GF-D8 (cell line): ENCODE results near the gene DNAJC28.
"Not testable (repeated sequence)": the region's sequence is repeated elsewhere in the genome, so short reads cannot be mapped to it uniquely, and the experiment has no call there.

Experiments
- DNase-seq: peaks from one replicate; lab custom pipeline; 2025; lab: John Stamatoyannopoulos, UW

Gene DNAJC28, protein sequence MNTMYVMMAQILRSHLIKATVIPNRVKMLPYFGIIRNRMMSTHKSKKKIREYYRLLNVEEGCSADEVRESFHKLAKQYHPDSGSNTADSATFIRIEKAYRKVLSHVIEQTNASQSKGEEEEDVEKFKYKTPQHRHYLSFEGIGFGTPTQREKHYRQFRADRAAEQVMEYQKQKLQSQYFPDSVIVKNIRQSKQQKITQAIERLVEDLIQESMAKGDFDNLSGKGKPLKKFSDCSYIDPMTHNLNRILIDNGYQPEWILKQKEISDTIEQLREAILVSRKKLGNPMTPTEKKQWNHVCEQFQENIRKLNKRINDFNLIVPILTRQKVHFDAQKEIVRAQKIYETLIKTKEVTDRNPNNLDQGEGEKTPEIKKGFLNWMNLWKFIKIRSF

DNA sequence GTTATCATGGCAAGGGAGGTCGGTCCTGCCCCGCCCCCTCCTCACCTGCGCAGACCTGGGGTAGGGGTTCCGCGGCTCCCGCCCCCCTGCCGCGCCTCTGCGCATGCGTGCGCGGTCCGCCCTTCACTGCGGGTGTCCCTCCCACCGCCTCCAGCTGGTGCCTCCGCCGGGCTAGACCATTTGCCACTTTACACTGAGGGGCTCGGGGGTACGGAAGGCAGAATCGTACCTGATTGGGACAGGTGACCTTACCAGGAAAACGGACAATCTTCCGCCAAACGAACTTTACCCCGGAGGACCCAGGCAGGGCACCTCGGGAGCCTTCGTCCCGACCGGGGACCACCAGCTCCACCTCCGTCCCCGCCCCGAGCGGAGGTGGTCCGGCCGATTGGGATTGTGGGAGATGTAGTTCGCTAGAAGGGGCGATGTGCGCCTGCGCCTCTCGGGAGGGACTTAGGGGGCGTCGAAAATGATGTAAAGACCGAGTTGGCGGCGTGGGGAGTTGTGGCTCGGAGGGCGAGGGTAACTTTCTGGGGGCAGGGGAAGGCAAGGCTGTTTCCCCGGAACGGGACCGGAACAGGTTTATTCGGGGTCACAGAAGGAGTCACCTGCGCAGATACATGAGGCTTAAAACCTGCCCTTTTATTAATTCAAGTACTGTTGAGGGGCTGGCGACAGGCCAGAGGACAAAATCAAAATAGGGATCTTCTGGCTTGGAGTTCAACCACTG is at the start of gene DNAJC28:
Gene DNAJC28 (minus strand): TSS at position 344 of the 730 bp plus-strand sequence. CDS start 2,323 bp downstream, outside the sequence.
- DNase-seq, result peak; percentile 81

DNA sequence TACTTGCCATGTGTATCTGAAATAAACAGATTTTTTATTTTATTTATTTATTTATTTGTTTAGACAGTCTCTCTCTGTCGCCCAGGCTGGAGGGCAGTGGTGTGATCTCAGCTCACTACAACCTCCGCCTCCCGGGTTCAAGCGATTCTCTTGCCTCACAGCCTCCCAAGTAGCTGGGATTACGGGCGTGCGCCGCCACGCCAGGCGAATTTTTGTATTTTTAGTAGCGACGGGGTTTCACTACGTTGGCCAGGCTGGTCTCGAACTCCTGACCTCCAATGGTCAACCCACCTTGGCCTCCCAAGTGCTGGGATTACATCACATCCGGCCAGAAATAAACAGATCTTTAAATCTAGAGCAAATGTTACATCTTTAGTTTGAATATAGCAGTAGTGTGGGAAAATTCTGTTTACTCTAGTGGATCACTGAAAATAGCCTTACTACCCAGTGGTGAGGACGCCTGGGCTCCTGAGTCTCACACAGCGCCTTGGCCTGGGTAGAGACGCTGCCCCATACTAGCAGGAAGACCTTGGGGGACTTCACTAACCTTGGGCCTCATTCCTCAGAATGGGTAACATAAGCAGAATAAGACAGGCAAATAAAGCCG is 49.7 kb upstream of the DNAJC28 start:
- no peak for DNase-seq

DNA sequence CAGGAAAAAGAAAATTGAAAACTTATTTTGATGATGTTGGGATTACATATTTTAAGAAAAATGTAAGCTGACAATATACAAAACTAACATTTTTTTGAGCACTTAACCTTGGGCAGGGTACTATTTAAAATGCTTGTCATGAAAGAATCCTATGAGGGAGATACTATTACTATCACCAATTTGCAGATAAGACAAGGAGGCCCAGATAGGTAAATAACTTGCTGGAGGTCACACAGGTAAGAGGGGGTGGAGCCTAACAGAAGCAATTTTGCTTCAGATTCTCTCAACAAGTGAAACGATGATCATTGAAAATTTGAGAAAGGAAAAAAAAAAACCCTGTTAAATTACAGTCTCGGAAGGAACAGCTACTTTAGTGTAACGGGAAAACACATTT is 49.2 kb upstream of the DNAJC28 start:
- no peak for DNase-seq

DNA sequence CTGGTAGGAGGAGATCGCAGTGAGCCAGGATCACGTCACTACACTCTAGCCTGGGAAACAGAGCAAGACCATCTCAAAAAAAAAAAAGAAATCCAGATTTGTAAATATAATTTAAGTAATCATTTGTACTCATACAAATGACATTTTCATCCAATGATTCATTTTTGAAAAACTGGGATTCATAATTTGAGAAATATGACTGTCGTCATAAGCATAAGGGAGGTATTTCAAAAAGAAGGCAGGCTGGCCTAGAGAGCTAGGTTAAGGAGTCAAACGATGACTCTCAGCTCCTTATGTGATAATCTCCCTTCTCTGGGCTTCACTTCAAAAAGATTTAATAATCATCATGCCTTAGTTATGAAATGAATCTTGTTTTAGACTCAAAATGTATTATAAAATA is 48.1 kb upstream of the DNAJC28 start:
- DNase-seq, result no peak

DNA sequence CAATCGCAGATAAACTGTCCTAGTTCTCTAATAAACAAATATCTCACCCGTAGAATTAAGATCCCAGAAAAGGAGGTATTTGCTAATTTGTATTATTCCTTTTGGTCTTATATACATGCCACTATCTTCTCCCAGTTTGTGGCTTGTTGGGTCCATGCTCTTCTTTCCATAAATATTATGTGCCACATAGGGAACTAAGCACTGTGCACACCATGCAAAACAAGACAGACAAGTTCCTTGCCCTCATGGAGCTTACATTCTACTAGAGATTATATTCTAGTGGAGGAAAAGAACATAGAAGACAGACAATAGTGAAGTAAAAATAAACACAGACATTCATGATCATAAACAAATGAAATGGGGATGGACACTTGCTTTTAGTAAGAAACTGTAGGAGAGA is 45.7 kb upstream of the DNAJC28 start:
- no peak for DNase-seq

DNA sequence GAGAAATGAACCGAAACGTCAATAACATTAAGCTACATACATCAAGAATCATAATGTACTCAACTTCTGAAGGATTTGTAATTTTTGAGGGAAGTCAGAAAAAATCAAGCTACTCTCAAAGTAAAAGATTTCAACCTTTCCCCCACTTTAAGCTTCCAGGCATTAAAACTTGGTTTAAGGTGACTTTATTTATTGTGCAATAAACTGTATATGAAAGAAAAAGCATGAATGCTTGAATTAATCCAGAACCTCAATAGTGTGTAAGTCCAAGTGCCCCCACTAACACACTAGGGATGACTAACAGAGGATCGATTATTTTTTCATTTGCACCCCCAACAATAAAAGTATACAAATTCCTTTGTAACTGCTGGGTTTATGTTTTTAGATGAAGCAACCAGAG is 39.5 kb upstream of the DNAJC28 start:
- no peak for DNase-seq

DNA sequence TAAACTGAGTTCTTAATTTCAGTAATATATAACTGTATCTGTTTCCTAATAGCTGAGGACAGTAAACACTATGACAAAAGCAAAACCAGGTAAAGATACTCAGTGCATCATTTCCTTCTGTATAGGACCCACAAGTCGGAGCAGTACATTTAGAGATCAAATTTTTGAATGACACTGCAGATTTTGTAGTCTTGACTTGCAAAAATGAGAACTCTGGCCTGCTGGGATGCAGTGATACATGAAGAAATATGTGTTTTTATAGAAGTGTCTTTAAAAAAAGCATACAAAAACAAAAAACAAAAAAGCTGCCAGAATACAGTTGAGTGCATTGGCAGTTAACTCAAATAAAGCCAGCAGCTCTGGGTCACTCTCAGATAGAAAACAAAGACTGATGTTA is 31.4 kb upstream of the DNAJC28 start:
- DNase-seq, result no peak

DNA sequence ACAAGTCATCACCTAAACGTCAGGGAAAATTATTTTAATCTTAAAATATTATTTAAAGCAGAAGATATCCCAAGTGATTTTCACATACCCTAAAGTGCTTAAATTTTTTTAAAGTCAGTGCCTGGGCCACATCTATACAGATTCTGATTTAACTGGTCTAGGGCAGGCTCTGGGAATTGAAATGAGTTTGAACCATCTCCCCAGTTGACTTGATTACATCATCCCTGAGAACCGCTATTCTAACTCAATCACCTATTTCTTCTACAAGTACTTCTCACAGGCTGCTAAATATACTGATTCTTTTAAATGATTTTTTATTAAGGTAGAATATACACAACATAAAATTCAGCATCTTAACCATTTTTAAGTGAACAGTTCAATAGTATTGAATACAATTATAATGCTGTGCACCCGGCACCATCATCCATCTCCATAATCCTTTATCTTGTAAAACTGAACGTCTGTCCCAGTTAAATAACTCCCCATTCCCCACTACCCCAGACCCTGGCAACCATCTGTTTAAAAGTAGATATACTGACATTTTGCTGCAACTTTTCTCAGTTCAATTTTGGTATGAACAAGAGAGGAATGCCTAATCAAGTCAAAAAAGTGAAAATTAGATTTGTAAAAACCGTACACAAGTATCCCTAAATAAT is 30.9 kb upstream of the DNAJC28 start:
- DNase-seq, result no peak

DNA sequence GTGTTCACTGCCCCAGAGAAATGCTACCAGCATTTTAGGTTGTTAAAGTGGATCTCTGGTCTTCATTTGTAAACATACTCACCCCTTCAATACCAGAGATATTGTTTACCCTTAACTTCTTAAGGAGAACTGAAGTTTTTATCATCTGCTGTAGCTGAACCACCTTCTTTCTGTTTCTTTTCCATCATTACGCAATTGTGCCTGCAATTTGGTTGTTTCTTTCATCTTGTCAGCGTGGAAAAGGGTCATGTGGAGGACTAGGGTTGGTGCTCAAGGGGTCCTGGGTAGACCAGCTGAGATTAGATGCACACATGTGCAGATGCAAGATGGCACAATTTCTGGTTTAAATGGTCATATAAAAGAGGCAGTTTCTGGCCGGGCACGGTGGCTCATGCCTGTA is 27.4 kb upstream of the DNAJC28 start:
- DNase-seq, result no peak

DNA sequence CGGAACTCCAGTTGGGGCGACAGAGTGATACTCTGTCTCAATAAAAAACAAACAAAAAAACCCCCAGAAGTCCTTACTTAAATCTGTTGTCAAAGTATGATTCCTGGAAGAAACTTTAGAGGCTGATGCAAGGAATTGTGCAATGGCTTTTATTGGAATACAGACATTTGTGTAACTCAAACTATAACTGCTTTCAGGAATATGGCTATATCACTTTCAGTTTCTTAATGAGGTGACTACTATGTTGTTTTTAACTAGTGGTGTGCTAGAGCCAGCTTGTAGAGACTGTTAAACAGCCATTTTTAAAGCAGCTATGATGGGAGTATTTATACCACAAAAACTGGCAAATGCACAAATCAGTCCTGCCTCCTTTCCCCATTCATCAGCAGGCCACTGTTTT is 22.7 kb upstream of the DNAJC28 start:
- DNase-seq, result no peak

DNA sequence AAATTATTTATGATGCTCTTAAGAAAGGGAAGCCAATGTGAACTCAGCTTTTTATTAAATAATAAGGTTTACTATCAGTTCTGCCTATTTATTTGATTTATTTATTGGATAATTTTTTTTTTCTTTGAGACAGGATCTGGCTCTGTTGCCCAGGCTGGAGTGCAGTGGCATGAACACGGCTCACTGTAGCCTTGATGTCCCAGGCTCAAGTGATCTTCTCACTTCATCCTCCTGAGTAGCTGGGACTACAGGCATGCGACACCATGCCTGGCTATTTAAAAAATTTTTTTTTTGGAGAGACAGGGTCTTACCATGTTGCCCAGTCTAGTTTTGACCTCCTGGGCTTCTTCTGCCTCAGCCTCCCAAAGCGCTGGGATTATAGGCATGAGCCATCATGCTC is 21.0 kb upstream of the DNAJC28 start:
- no peak for DNase-seq

DNA sequence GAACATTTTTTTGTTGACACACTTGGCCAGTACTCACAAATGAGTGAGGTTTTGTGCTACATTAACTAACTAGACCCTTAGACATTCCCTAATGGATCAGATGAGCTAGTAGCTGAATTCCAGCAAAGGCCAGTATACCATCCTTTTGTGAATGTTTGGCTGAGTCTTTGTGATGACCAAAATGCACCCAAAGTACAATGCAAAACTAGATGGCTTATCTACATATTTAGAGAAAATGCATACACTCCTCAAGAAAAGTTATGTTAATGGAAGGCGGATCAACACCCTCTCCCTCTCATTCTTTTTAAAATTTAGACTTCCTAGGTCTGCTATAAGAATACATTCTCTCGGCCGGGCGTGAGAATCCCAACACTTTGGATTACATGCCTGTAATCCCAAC is 20.1 kb upstream of the DNAJC28 start:
- DNase-seq, result no peak

DNA sequence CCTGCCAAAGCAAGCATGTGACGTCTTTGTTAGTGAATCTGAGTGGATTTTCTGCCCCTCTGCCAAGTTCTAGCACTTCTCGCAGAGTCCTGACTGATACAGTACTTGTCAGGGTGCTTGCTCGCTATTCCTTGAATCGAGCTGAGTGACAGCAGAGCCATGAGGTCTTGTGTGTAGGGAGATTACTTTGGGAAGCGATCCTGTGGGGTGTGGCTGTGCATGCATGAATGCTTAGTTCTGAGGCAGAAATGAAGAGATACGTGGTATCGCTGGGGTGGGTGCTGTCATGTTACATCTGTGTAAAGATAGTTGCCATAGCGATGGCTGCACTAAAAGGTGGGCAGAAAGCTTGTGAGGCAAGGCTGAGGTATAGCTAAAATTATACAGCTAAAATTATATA is 19.3 kb upstream of the DNAJC28 start:
- no peak for DNase-seq

DNA sequence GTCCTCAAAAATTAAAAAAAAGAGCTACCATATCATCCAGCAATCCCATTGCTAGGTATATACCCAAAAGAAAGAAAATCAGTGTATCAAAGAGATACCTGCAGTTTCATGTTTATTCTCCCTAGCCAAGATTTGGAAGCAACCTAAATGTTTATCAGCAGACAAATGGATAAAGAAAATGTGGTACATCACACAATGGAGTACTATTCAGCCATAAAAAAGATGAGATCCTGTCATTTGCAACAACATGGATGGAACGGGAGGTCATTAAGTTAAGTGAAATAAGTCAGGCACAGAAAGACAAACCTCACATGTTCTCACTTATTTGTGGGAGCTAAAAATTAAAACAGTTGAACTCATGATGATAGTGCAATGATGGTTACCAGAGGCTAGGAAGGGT is 15.5 kb upstream of the DNAJC28 start:
- DNase-seq, result not testable (repeated sequence)

DNA sequence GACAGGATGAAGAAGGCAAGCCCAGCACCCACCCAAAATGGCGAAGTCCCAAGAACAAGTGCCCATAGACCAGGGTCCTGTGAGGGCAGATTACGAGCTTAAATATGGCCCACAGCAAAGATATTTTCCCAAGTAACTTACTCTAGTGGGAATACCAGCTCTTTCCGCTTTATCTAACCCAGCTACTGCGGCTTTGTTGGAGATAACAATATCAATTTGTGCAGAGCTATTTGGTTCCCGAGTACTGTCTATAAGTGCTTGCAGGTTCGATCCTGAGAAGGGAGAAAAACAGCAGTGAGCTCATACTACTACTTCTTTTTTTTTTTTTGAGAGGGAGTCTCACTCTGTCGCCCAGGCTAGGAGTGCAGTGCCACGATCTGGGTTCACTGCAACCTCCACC is 14.3 kb upstream of the DNAJC28 start:
- DNase-seq, result no peak

DNA sequence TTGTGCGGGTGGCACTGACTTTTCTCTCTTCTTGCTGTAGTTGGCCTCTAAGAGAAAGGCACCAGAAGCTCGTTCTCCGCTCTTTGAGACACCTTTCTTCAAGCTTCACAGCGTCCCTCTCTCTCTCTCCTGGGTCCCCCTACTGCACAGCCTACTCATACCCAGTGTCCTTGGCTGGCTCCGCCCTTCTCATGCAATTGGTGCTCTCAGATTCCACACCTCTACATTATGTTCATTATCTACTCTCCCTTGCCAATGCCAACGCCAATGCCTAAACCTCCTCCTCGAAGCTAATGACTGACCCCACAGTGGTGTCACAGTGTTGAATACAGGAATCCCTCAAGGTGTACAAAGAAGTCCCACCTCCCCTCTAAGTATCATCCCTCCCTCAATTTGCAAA is 4.8 kb upstream of the DNAJC28 start:
- no peak for DNase-seq

DNA sequence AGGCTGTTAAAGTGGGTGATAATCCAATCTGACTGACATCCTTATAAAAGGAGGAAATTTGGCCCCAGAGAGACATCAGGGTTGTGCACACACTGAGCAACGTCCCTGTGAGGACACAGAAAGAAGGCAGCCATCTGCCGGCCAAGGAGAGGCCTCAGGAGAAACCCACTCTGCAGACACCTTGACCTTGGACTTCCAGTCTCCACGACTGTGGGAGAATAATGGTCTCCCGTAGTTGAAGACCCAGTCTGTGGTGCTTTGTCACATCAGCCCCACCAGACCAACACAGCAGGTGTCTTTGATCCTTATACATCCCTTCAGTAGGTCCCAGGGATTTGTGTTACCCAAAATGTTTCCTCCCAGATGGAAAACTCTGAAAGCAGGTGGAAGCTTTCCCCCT is 4.2 kb upstream of the DNAJC28 start:
- DNase-seq, result no peak

DNA sequence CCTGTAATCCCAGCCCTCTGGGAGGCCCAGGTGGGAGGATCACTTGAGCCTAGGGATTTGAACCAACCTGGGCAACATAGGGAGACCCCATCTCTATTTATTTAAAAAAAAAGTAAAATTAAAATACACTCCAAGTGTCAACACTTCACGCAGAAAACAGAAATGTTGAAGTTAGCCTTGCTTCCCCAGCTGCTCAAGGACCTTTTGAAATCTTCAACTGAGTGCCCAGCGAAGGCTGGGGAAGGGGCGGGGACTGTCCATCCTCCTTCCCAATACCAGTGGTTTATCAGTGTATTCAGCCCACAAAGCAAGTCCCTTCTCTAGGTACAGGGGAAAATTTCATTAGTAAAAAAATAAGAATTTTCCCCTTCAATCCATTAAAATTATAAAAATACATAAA is 2.2 kb upstream of the DNAJC28 start:
- no peak for DNase-seq

DNA sequence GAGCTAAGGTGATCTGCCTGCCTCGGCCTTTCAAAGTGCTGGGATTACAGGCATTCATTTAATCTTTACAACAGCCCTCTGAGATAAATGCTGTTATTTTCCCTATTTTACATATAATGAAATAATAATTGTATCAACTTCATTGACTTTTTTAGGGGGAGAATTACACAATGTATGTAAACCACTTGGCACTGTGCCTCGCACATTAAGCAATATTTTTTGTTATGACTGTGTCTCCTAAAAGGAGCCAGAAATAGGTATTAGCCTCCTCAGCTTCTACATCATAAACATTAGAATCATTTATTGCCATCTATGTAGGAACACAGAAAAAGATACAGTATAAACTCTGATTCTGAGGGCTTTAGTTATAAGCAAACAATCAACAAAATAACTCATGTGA is 1.1 kb upstream of the DNAJC28 start:
- DNase-seq, result no peak

DNA sequence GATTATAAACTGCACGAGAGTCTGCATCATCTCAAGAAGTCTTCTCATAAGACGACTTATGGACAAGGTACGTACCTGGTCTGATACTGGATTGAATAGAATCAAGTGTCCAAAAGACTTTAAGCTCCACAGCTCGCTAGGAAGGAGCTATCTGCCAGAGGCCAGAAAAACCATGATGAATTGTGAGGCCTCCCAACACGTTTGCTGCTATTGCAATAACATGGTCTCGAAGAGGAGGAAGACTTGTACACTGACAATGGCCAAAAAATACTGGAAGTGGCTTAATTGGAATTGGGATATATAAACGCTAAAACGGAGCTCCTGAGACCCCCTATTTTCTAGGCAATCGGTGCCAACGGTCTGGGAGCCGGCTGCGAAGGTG is 534 bp downstream of the DNAJC28 start:
- DNase-seq, result no peak

DNA sequence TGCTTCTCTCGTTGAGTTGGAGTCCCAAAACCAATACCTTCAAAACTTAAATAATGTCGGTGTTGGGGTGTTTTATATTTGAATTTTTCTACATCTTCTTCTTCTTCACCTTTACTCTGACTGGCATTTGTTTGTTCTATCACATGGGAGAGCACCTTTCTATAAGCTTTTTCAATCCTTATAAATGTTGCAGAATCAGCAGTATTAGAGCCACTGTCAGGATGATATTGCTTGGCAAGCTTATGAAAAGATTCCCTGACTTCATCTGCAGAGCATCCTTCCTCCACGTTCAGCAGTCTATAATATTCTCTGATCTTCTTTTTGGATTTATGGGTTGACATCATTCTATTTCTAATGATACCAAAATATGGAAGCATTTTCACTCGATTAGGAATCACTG is 2.6 kb downstream of the DNAJC28 start:
- no peak for DNase-seq

DNA sequence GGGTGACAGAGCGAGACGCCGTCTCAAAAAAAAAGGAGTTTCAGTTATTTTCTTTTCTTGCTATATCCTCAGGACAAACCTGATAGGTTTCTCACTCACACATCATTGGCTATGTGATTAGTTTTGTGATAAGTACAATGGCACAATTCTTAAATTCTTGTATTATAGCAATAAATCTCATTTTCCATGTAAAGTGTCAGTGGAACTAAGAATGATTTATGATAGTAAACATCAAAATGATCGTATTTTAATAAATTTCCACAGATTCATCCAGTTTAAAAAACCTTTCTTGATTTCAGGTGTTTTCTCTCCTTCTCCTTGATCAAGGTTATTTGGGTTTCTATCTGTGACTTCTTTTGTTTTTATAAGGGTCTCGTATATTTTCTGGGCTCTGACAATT is 3.5 kb downstream of the DNAJC28 start:
- no peak for DNase-seq
